ENCODE data around the gene SLX9. TPM values are rescaled to one million over a fixed set of nuclear protein-coding genes. Genes with fewer than 3 reads are reported as not detected.

SLX9 gene
- total and polyA plus RNA-seq, 2 experiments from 2014 or later = 24.7 to 31.2 TPM

DNA sequence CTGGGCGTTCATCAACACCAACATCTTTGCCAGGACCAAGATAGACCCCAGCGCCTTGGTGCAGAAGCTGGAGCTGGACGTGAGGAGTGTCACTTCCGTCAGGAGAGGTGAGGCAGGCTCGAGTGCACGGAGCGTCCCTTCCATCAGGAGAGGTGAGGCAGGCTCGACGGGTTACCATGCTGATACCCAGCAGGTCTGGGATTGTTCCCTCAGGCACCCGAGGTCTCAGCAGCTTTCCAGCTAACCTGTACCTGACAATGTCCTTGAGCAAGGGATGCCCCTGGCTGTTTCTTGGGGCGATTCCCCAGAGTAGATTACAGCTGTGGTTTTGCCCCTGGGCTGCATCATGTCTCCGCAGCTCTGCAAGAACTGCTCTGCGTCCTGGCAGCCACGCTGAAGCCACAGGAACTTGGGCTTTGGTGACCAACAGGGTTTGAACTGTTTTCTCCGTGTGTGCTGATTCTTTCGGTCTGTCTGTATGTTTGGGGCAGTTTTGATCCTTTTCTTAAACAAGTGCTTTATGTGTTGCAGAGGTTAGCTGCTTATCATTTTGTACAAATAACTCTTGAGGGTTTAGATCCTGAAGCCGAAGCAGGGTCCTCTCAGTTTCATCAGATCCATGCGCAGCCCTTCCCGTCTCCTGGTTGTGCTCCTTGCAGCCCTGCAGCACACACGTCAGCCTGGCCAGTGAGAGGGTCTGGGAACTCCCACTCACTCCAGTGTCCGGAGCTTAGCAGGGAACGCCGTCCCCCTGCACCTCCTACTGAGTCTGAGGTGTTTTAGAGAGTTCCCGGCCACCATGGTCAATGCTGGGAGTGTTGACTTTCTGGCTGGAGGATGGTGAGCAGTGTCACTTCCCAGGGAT lies 4.1 kb downstream of the SLX9 start:
- H3K36me3 ChIP-seq = peaks cover 6% of the 10 kb centered on the region
- H3K27ac ChIP-seq = no peak overlapping the region
- TF ChIP-seq, protein P1, sequence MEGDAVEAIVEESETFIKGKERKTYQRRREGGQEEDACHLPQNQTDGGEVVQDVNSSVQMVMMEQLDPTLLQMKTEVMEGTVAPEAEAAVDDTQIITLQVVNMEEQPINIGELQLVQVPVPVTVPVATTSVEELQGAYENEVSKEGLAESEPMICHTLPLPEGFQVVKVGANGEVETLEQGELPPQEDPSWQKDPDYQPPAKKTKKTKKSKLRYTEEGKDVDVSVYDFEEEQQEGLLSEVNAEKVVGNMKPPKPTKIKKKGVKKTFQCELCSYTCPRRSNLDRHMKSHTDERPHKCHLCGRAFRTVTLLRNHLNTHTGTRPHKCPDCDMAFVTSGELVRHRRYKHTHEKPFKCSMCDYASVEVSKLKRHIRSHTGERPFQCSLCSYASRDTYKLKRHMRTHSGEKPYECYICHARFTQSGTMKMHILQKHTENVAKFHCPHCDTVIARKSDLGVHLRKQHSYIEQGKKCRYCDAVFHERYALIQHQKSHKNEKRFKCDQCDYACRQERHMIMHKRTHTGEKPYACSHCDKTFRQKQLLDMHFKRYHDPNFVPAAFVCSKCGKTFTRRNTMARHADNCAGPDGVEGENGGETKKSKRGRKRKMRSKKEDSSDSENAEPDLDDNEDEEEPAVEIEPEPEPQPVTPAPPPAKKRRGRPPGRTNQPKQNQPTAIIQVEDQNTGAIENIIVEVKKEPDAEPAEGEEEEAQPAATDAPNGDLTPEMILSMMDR (IDR thresholded peaks at IDR 0.05; ENCODE audit: low read depth, low read length) = no peak
- no peaks in the 10 kb centered on the region for H3K9me3 ChIP-seq (ENCODE audit: low read depth)
- no peak overlapping the region for H3K4me3 ChIP-seq
- peaks cover 9% of the 10 kb centered on the region for H3K4me1 ChIP-seq (ENCODE audit: low read depth)
- no peaks in the 10 kb centered on the region for H3K27me3 ChIP-seq
- DNase-seq (ENCODE audit: low read depth in 1 of 2, low spot score in 1 of 2) = no peak

DNA sequence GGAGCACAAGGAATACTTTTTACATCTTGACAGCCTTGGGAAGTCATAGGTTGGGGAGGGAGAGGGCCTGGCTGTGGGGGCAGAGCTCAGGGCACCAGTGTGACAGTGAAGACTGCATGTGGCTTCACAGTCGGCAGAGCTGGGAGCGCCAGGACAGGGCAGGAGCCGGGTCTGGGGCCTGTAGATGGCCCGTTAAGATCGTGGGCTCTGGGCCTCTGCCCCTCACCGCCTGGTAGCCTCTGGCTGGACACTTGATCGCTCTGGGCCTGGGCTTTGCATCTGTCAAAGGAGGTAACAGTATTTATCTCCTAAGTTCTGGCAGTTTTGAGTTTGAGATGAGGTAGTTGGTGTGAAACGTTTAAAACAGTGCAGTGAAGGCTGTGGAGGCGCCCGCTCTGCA lies 4.8 kb downstream of the SLX9 start:
- H3K36me3 ChIP-seq = peaks cover 6% of the 10 kb centered on the region
- no peak overlapping the region for H3K27ac ChIP-seq
- TF ChIP-seq, protein P1 (IDR thresholded peaks at IDR 0.05; ENCODE audit: low read depth, low read length) = no peak
- H3K4me3 ChIP-seq = no peak overlapping the region
- no peaks in the 10 kb centered on the region for H3K9me3 ChIP-seq (ENCODE audit: low read depth)
- no peaks in the 10 kb centered on the region for H3K27me3 ChIP-seq
- no peak for DNase-seq (ENCODE audit: low read depth in 1 of 2, low spot score in 1 of 2)
- peaks cover 9% of the 10 kb centered on the region for H3K4me1 ChIP-seq (ENCODE audit: low read depth)

DNA sequence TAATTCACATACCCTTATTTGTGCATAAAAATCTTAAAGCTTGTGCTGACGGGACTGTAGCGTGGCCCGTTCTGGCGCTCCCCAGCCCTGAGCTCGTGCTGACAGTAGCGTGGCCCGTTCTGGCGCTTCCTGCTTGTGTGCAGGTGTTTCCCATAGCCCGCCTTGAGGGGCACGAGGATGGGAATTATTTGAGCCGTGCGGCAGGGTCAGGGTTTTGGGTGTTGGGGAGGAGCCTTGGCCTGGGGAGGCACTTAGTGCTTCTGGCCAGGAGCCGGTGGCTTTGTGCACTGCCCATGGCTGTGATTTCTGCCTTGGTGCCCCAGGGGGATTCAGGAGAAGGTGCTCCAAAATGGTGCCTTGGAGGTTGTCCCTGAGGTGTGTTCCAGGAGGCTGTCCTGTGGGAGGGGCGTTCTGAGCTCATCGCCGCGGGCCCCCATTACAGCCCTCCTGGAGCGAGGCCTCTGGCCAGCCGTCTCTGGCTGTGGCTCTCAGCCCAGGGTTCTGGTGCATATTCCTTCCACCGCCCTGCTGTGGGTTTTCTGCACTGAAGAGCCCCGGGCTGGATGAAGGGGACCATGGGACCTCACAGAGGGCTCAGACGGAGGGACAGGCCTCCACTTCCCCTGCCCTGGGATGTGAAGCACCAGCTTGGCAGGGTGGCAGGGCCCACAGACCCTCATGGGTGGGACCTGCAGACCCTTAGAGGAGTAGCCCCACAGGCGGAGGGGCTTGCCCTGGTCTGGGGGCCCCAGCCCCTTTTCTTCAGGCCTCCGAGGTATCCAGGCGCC lies 6.6 kb downstream of the SLX9 start:
- no peak for DNase-seq (ENCODE audit: low read depth in 1 of 2, low spot score in 1 of 2)
- Histone ChIP-seq H3K36me3 (peaks cover 6% of the 10 kb centered on the region), H3K27ac (no peak overlapping the region), H3K4me1 (ENCODE audit: low read depth) (peaks cover 4% of the 10 kb centered on the region), H3K27me3 (no peaks in the 10 kb centered on the region), H3K9me3 (ENCODE audit: low read depth) (no peaks in the 10 kb centered on the region), H3K4me3 (no peak overlapping the region)
- TF ChIP-seq, protein P1 (IDR thresholded peaks at IDR 0.05; ENCODE audit: low read depth, low read length) = no peak

DNA sequence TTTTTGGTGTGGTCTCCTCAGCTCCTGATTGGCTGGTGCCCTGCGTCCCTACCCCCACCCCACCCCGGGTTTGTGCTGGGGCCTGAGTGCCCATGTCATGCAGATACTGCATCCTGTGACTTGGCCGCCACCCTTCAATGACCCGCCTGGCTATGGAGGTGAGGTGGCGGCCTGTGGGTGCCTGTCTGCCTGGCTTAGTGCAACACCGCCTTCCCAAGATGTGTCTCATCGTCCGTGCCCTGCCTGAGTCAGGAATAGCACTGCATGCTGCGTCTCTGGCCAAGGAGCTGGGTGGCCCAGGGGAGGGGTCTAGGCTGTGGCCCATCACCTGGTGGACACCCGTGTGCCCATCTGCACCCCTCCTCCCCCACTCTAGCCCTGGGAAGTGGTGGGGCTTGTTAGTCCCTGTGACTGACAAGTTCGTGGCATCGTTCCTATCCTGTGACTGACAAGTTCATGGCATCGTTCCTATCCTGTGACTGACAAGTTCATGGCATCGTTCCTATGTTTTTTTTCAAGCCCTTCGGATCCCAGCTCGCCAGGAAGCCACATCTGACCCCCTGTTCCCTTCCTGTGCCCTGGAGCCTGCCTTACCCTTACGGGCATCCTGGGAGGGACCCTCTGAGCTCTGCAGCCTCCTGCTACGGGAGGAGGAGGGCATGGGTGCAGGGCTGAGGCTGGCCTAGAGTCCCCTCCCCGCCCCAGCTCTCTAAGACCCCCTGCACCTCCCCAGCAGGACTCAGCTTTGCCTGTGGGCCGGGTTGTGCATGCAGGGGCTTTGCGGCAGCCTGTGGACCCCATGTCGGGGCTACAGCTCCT lies 7.5 kb downstream of the SLX9 start:
- TF ChIP-seq, protein P1 (IDR thresholded peaks at IDR 0.05; ENCODE audit: low read depth, low read length) = no peak
- H3K4me3 ChIP-seq = no peak overlapping the region
- no peaks in the 10 kb centered on the region for H3K9me3 ChIP-seq (ENCODE audit: low read depth)
- peaks cover 7% of the 10 kb centered on the region for H3K4me1 ChIP-seq (ENCODE audit: low read depth)
- H3K27me3 ChIP-seq = no peaks in the 10 kb centered on the region
- no peak for DNase-seq (ENCODE audit: low read depth in 1 of 2, low spot score in 1 of 2)
- H3K36me3 ChIP-seq = peaks cover 6% of the 10 kb centered on the region
- no peak overlapping the region for H3K27ac ChIP-seq

DNA sequence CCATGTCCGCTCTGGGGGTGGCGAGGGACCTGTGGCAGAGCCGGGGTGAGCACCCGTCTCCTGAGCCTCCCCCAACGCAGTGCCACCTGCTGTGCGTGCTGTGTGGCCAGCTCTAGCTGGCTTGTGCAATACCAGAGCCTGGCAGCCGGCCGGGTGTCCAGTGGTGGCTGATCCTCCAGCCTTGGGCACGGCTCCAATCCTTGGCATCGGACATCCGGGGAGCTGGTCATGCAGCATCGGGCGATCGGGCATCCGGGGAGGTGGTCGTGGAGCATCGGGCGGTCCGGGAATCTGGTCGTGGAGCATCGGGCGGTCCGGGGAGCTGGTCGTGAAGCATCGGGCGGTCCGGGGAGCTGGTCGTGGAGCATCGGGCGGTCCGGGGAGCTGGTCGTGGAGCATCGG lies 8.1 kb downstream of the SLX9 start:
- DNase-seq (ENCODE audit: low read depth in 1 of 2, low spot score in 1 of 2) = no peak
- H3K4me1 ChIP-seq (ENCODE audit: low read depth) = peaks cover 13% of the 10 kb centered on the region
- H3K4me3 ChIP-seq = no peak overlapping the region
- no peaks in the 10 kb centered on the region for H3K9me3 ChIP-seq (ENCODE audit: low read depth)
- H3K27me3 ChIP-seq = no peaks in the 10 kb centered on the region
- peaks cover 6% of the 10 kb centered on the region for H3K36me3 ChIP-seq
- TF ChIP-seq, protein P1 (IDR thresholded peaks at IDR 0.05; ENCODE audit: low read depth, low read length) = no peak
- no peak overlapping the region for H3K27ac ChIP-seq

Data from cardiac muscle cell (in vitro differentiated cells and primary cell).